SK-N-MC (cell line): ENCODE data around the gene PTPRN2.

ENCODE experiments used
- DNase-seq: peaks from one replicate; pipeline ENCODE4 v3.0.0-alpha.2; 2011; ENCODE audit warnings: low read depth, low spot score
- H3K27ac ChIP-seq: fragments of 200-600 bp; sonication (generic); 2 replicates; pipeline ENCODE4 v1.5.1; 2016; ENCODE audit warnings: mixed run types
- H3K36me3 ChIP-seq: fragments of 200-600 bp; sonication (generic); 2 replicates; pipeline ENCODE4 v1.6.1; 2017; ENCODE audit warnings: antibody characterized with exemption, low read length, mixed read lengths; ENCODE audit not compliant: insufficient read depth
- H3K4me3 ChIP-seq: fragments of 200-600 bp; sonication (generic); 2 replicates; pipeline ENCODE4 v1.5.1; 2016
- H3K9ac ChIP-seq: fragments of 200-600 bp; sonication (generic); 2 replicates; pipeline ENCODE4 v1.8.0; 2017; ENCODE audit warnings: mixed run types, mixed read lengths; ENCODE audit not compliant: insufficient read length
- H3K9me3 ChIP-seq: fragments of 200-600 bp; sonication (generic); 2 replicates; pipeline ENCODE4 v1.6.1; 2017; ENCODE audit warnings: low read depth, mild to moderate bottlenecking, antibody characterized with exemption, low read length, moderate library complexity, mixed read lengths
- EZH2 ChIP-seq: fragments of 200-600 bp; sonication (generic); IDR thresholded peaks from one replicate; pipeline ENCODE4 v1.6.1; 2017; ENCODE audit warnings: antibody characterized with exemption
- FOXP2 ChIP-seq: optimal IDR thresholded peaks from 2 replicates; pipeline ENCODE3; 2011; ENCODE audit warnings: mild to moderate bottlenecking, moderate library complexity; ENCODE audit not compliant: insufficient read depth; ENCODE audit errors: extremely low read length, control extremely low read depth
- POLR2AphosphoS5 ChIP-seq: IDR thresholded peaks from 2 replicates; pipeline ENCODE4 v1.6.1; 2012; ENCODE audit warnings: mild to moderate bottlenecking, low read depth, low read length, borderline replicate concordance

Gene PTPRN2

GRCh38 chr7:157635669-157636068, 952.0 kb downstream of the PTPRN2 start:
- Histone ChIP-seq H3K9me3 (no peaks in the 10 kb centered on the region), H3K27ac (no peak overlapping the region)
- TF ChIP-seq EZH2 = no peak
- TF ChIP-seq POLR2AphosphoS5 = no peak
- TF ChIP-seq FOXP2 = no peak

GRCh38 chr7:157635148-157635500, 952.5 kb downstream of the PTPRN2 start:
- DNase-seq = no peak
- Histone ChIP-seq H3K4me3 (no peak overlapping the region), H3K9me3 (no peaks in the 10 kb centered on the region), H3K36me3 (no peaks in the 10 kb centered on the region), H3K27ac (no peak overlapping the region), H3K9ac (no peak overlapping the region)
- no peak for TF ChIP-seq POLR2AphosphoS5
- TF ChIP-seq EZH2 = no peak
- no peak for TF ChIP-seq FOXP2

More at GRCh38 chr7:157635669-157636068, 952.0 kb downstream of the PTPRN2 start:
- no peak for DNase-seq
- Histone ChIP-seq H3K36me3 (no peaks in the 10 kb centered on the region), H3K4me3 (no peak overlapping the region), H3K9ac (no peak overlapping the region)

DNA sequence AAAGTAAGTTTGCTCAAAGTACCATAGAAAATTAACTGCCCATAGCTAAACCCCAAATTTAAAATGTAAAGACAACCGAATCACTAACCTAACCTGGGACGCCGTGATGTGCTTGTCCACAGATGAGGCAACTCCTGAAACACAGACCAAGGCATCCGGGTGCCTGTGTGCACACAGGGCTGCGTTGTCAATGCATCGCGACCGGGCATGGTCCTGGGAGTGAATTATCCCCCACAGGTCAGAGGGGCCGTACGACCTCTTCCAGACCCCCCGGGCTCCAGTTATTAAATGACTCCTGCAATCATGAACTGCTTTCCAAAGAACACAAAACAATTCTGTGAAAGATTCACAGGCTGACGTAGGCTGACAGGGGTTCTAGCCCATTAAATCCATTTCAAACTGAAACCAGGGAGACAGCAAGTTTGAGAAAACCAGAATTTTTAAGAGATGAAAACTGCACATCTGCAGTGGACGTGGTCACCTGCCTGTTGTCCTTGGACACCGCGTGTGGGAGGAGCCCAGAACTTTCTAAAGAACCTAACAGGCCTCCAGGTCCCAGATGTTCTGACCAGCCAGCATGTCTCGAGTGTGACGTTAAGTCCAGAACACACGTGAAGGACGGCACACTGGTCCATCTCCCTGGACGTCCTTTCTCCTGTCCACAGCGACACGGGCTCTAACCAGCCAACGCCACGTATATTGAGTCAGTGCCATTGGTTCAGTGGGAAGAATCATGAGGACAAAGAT, 953.0 kb downstream of the PTPRN2 start:
- TF ChIP-seq FOXP2 (no peak), POLR2AphosphoS5 (no peak), EZH2 (no peak)
- Histone ChIP-seq H3K36me3 (no peaks in the 10 kb centered on the region), H3K9ac (no peak overlapping the region), H3K4me3 (no peak overlapping the region), H3K27ac (no peak overlapping the region), H3K9me3 (no peaks in the 10 kb centered on the region)
- DNase-seq = no peak

GRCh38 chr7:157633465-157634185, 954.0 kb downstream of the PTPRN2 start:
- H3K9ac ChIP-seq = no peak overlapping the region
- H3K36me3 ChIP-seq = no peaks in the 10 kb centered on the region
- DNase-seq = no peak
- H3K27ac ChIP-seq = no peak overlapping the region
- no peak overlapping the region for H3K4me3 ChIP-seq
- TF ChIP-seq POLR2AphosphoS5 (no peak), EZH2 (no peak), FOXP2 (no peak)
- no peaks in the 10 kb centered on the region for H3K9me3 ChIP-seq

DNA sequence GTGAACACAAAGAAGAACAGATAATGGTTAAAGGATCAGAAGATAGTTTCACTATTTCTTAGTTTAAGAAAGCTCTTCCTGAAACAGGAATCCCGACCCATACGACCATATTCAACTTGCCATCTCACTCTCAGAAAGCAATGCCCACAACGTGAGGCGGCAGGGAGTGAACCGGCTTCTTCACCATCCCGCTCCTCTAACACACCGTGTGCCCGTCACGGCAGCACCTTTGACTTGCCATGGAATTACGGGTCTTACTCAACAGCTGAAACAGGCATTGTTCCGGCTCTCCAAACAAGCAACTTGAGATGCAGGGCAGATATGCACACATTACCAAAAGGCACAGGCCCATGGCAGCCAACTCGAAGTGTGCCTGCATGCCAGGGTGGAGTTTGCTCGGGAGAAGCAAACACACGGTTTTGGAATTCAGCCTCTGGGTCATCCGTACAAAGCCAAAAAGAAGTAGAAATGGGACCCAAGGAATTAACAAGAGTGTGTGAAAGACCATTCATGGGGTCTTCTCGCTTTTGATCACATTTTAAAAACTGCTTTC, 957.2 kb downstream of the PTPRN2 start:
- DNase-seq = no peak
- TF ChIP-seq POLR2AphosphoS5 = no peak
- no peak for TF ChIP-seq EZH2
- TF ChIP-seq FOXP2 = no peak

GRCh38 chr7:157628456-157628855, 959.2 kb downstream of the PTPRN2 start:
- DNase-seq = no peak
- H3K27ac ChIP-seq = no peak overlapping the region

More for the DNA sequence above, 957.2 kb downstream of the PTPRN2 start:
- Histone ChIP-seq H3K27ac (no peak overlapping the region), H3K36me3 (no peaks in the 10 kb centered on the region), H3K9me3 (no peaks in the 10 kb centered on the region), H3K4me3 (no peak overlapping the region), H3K9ac (no peak overlapping the region)

GRCh38 chr7:157627646-157628045, 960.0 kb downstream of the PTPRN2 start:
- Histone ChIP-seq H3K27ac (no peak overlapping the region), H3K36me3 (no peaks in the 10 kb centered on the region), H3K9me3 (no peaks in the 10 kb centered on the region), H3K4me3 (no peak overlapping the region), H3K9ac (no peak overlapping the region)
- TF ChIP-seq EZH2 = no peak
- no peak for TF ChIP-seq POLR2AphosphoS5
- no peak for TF ChIP-seq FOXP2
- no peak for DNase-seq

More at GRCh38 chr7:157628456-157628855, 959.2 kb downstream of the PTPRN2 start:
- no peak overlapping the region for H3K9ac ChIP-seq
- H3K9me3 ChIP-seq = no peaks in the 10 kb centered on the region
- TF ChIP-seq EZH2 (no peak), POLR2AphosphoS5 (no peak), FOXP2 (no peak)
- no peak overlapping the region for H3K4me3 ChIP-seq
- H3K36me3 ChIP-seq = no peaks in the 10 kb centered on the region

DNA sequence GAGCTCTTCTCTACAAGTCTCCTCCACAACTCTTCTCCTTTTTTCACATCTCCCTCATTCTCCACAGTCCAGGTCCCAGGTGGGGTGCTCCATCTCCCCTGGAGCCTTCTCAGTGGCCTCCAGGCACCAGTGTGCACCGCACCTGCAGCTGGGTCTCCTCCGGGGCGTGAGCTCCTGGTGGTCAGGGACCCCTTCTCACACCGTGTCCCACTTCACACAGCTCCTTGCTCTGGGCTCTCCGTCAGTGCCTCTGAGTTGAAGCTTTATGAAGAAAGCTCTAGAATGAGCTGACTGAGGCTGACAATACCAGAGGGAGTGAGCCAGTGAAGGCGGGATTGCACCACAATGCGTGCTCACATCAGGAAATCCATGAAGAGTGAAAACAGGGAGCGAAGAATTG, 960.6 kb downstream of the PTPRN2 start:
- no peak for TF ChIP-seq EZH2
- TF ChIP-seq POLR2AphosphoS5 = no peak
- TF ChIP-seq FOXP2 = no peak
- Histone ChIP-seq H3K9me3 (no peaks in the 10 kb centered on the region), H3K9ac (no peak overlapping the region), H3K27ac (no peak overlapping the region), H3K36me3 (no peaks in the 10 kb centered on the region), H3K4me3 (no peak overlapping the region)
- DNase-seq = no peak
